ENCODE measurements around the gene PIN1. TPM values are rescaled to one million over a fixed set of nuclear protein-coding genes. Genes with fewer than 3 reads are reported as not detected.
A peak's percentile ranks its signal among the peaks of the same experiment; 100 is the strongest.

The PIN1 gene
- polyA plus RNA-seq, 2 donors, result 35.0 to 81.7 TPM

DNA sequence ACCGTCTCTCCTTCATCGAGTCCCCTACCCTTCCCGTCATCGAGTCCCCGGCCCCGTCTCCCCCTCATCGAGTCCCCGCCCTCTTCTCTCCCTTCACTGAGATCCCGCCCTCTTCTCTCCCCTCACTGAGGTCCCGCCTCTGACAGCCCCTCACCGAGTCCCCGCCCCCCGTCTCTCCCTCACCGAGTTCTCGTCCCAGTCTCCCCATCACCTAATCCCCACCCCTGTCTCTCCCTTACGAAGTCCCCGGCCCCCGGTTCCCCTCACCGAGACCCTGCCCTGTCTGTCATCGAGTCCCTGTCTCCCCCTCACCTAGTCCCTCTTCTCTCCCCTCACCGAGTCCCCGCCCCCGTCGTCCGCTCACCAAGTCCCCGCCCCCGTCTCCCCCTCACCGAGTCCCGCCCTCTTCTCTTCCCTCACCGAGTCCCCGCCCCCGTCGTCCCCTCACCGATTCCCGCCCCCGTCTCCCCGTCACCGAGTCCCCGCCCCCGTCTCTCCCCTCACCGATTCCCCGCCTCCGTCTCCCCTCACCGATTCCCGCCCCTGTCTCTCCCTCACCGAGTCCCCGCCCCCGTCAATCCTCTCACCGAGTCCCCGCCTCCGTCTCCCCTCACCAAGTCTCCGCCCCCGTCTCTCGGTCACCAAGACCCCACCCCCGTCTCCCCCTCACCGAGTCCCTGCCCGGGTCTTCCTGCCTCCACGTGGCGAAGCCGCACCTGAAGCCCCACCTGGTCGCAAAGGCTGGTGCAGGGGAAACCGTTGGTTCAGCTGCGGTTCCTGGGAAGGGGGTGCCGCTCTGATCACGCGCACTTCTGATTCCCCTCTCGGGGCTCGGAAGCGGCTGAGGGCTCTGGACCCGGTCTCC lies 42.7 kb upstream of the PIN1 start:
- no peaks in the 10 kb centered on the region for H3K4me1 ChIP-seq (ENCODE audit: control insufficient read depth in 2 of 2, insufficient read depth in 2 of 2, low read length in 1 of 2)
- H3K9me3 ChIP-seq (ENCODE audit: control insufficient read depth in 2 of 2, insufficient read depth in 1 of 2, low read depth in 1 of 2, low read length in 1 of 2), result no peaks in the 10 kb centered on the region
- no peaks in the 10 kb centered on the region for H3K36me3 ChIP-seq (ENCODE audit: control insufficient read depth in 2 of 2, insufficient read depth in 2 of 2, low read length in 1 of 2)
- WGBS, 2 donors, result 3 to 4% methylated on average over 65 to 70 of the region's 70 CpGs
- H3K27ac ChIP-seq (ENCODE audit: low read depth in 2 of 2, low read length in 1 of 2), result peak overlapping the region; percentile 97 to 99
- no peaks in the 10 kb centered on the region for H3K27me3 ChIP-seq (ENCODE audit: control insufficient read depth in 1 of 2, insufficient read depth in 2 of 2, low read length in 2 of 2)
- peak overlapping the region; percentile 66 to 69 for H3K4me3 ChIP-seq (ENCODE audit: low read depth in 1 of 2, low read length in 2 of 2)

DNA sequence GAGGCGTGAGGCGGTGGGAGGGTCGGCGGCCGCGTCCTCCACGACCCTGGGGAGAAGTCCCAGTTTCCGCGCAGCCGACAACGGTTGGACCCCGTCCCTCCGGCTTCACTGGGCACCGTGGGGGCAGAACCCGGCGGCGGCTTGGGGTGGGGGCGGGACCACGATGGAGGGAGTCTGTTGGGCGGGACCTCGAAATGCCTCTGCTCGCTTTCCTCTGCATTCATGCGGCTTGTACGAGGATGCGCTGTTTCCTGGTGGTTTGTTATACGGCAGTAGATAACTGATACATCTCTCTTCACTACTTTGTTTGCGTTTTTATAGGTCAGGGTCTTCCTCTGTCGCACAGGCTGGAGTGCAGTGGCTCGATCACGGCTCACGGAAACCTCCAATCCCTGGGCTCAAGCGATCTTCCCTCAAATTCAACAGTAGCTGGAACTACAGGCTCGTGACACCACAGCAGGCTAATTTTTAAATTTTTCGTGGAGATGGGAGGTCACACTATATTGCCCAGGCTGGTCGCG lies 42.0 kb upstream of the PIN1 start:
- H3K4me1 ChIP-seq (ENCODE audit: control insufficient read depth in 2 of 2, insufficient read depth in 2 of 2, low read length in 1 of 2), result no peaks in the 10 kb centered on the region
- 16 to 19% methylated on average over 36 of the region's 36 CpGs for WGBS, 2 donors

DNA sequence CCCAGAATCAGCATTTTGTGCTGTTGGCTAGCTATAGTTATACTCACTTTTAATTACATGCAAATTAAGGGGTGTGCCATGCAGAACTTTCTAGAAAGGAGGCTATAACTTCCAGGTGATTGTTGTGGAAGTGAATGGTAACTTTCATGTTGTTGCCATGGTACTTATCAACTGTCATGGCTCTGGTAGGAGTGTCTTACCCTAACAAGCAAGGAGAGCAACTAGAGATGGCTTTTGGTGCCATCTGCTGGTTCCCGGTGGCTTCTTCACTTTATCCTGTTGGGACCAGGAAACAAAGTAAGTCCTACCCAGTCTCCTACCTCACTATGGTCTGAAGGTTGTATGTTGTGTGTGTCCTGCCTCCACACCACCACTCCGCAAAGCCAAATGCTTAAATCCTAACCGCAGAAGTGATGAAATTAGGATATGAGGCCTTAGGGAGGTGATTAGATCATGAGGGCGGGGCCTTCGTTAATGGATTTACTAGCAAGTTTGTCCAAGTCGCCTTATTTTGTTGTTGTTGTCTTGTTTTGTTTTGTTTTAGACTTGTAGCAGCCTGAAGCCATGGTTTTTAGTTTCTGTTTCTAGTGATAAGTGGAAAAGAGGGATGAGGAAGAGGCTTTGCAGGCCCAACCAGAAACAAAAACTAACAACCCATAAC lies 38.9 kb upstream of the PIN1 start:
- Histone ChIP-seq H3K36me3 (ENCODE audit: control insufficient read depth in 2 of 2, insufficient read depth in 2 of 2, low read length in 1 of 2) (no peaks in the 10 kb centered on the region), H3K4me1 (ENCODE audit: control insufficient read depth in 2 of 2, insufficient read depth in 2 of 2, low read length in 1 of 2) (no peaks in the 10 kb centered on the region), H3K4me3 (ENCODE audit: low read depth in 1 of 2, low read length in 2 of 2) (no peak overlapping the region), H3K27ac (ENCODE audit: low read depth in 2 of 2, low read length in 1 of 2) (peak overlapping the region; percentile 51 to 73), H3K9me3 (ENCODE audit: control insufficient read depth in 2 of 2, insufficient read depth in 1 of 2, low read depth in 1 of 2, low read length in 1 of 2) (no peaks in the 10 kb centered on the region), H3K27me3 (ENCODE audit: control insufficient read depth in 1 of 2, insufficient read depth in 2 of 2, low read length in 2 of 2) (no peaks in the 10 kb centered on the region)
- 41 to 47% methylated on average over 6 of the region's 6 CpGs for WGBS, 2 donors

More for the DNA sequence above, 42.0 kb upstream of the PIN1 start:
- peak overlapping the region; percentile 66 to 69 for H3K4me3 ChIP-seq (ENCODE audit: low read depth in 1 of 2, low read length in 2 of 2)
- H3K27me3 ChIP-seq (ENCODE audit: control insufficient read depth in 1 of 2, insufficient read depth in 2 of 2, low read length in 2 of 2), result no peaks in the 10 kb centered on the region
- no peaks in the 10 kb centered on the region for H3K36me3 ChIP-seq (ENCODE audit: control insufficient read depth in 2 of 2, insufficient read depth in 2 of 2, low read length in 1 of 2)
- H3K27ac ChIP-seq (ENCODE audit: low read depth in 2 of 2, low read length in 1 of 2), result peak overlapping the region; percentile 91 to 97
- H3K9me3 ChIP-seq (ENCODE audit: control insufficient read depth in 2 of 2, insufficient read depth in 1 of 2, low read depth in 1 of 2, low read length in 1 of 2), result no peaks in the 10 kb centered on the region

DNA sequence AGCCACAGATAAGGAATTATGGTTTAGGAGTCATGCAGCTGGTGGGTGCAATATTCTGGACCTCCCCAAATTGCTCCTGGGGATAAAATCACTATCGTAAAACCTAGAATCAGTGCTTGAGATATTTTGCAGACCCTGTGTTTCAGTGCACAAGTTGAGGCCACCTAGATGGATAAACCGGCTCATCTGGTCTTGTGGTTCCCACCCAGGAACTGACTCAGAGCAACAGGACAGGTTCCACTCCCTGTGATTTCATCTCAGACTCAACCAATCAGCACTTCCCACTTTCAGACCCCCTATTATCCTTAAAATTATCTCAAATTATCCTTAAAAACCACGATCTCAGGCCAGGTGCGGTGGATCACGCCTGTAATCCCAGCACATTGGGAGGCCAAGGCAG lies 37.2 kb upstream of the PIN1 start:
- Histone ChIP-seq H3K27ac (ENCODE audit: low read depth in 2 of 2, low read length in 1 of 2) (peak overlapping the region; percentile 58 to 73), H3K9me3 (ENCODE audit: control insufficient read depth in 2 of 2, insufficient read depth in 1 of 2, low read depth in 1 of 2, low read length in 1 of 2) (no peaks in the 10 kb centered on the region), H3K4me1 (ENCODE audit: control insufficient read depth in 2 of 2, insufficient read depth in 2 of 2, low read length in 1 of 2) (no peaks in the 10 kb centered on the region), H3K27me3 (ENCODE audit: control insufficient read depth in 1 of 2, insufficient read depth in 2 of 2, low read length in 2 of 2) (no peaks in the 10 kb centered on the region), H3K36me3 (ENCODE audit: control insufficient read depth in 2 of 2, insufficient read depth in 2 of 2, low read length in 1 of 2) (no peaks in the 10 kb centered on the region), H3K4me3 (ENCODE audit: low read depth in 1 of 2, low read length in 2 of 2) (no peak overlapping the region)
- WGBS, 2 donors, result 70 to 72% methylated on average over 5 of the region's 5 CpGs

DNA sequence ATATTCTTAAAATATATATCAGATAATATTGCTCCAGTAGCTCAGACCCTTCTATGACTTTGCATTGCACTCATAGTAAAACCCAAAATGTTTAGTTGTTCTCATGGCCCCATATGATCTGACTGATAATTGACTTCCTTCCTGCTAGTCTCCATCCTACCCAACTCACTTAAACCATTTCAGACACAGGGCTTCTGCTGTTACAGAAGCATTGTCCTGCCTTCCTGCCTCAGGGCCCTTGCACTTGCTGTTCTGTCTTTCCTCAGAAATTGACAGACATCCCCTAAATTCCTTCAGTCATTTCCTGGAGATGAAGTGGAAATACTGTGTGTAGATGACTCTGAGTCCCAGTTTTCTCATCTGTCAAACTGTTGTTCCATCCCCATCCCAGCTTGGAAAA lies 36.0 kb upstream of the PIN1 start:
- no peaks in the 10 kb centered on the region for H3K27me3 ChIP-seq (ENCODE audit: control insufficient read depth in 1 of 2, insufficient read depth in 2 of 2, low read length in 2 of 2)
- H3K4me3 ChIP-seq (ENCODE audit: low read depth in 1 of 2, low read length in 2 of 2), result no peak overlapping the region
- no peaks in the 10 kb centered on the region for H3K4me1 ChIP-seq (ENCODE audit: control insufficient read depth in 2 of 2, insufficient read depth in 2 of 2, low read length in 1 of 2)
- H3K9me3 ChIP-seq (ENCODE audit: control insufficient read depth in 2 of 2, insufficient read depth in 1 of 2, low read depth in 1 of 2, low read length in 1 of 2), result no peaks in the 10 kb centered on the region
- H3K36me3 ChIP-seq (ENCODE audit: control insufficient read depth in 2 of 2, insufficient read depth in 2 of 2, low read length in 1 of 2), result no peaks in the 10 kb centered on the region
- peak overlapping the region in 1 of 2 donors; percentile 20 for H3K27ac ChIP-seq (ENCODE audit: low read depth in 2 of 2, low read length in 1 of 2)

DNA sequence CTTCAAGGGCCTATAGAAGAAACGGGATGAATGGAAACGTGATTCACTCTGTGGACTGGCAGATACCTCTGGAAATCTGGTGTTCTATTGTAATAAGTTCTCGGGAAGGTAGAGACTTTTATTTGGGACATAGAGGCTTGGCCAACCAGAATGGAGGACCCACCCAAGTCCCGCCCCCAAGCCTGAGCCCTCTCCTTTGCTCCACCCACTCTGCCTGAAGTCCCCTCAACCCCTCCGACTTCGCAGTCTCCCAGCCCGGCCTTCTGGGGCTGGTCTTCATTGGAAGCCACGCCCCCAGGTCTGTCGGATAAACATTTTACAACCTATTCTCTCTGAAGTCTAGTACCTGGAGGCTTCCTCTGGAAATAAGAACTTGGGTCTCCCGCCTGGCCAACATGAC lies 33.1 kb upstream of the PIN1 start:
- Histone ChIP-seq H3K36me3 (ENCODE audit: control insufficient read depth in 2 of 2, insufficient read depth in 2 of 2, low read length in 1 of 2) (peaks cover 0 to 3% of the 10 kb centered on the region in 2 donors), H3K4me1 (ENCODE audit: control insufficient read depth in 2 of 2, insufficient read depth in 2 of 2, low read length in 1 of 2) (no peaks in the 10 kb centered on the region), H3K27me3 (ENCODE audit: control insufficient read depth in 1 of 2, insufficient read depth in 2 of 2, low read length in 2 of 2) (no peaks in the 10 kb centered on the region), H3K4me3 (ENCODE audit: low read depth in 1 of 2, low read length in 2 of 2) (no peak overlapping the region), H3K27ac (ENCODE audit: low read depth in 2 of 2, low read length in 1 of 2) (no peak overlapping the region), H3K9me3 (ENCODE audit: control insufficient read depth in 2 of 2, insufficient read depth in 1 of 2, low read depth in 1 of 2, low read length in 1 of 2) (no peaks in the 10 kb centered on the region)
- WGBS, 2 donors, result 89 to 95% methylated on average over 10 of the region's 10 CpGs

DNA sequence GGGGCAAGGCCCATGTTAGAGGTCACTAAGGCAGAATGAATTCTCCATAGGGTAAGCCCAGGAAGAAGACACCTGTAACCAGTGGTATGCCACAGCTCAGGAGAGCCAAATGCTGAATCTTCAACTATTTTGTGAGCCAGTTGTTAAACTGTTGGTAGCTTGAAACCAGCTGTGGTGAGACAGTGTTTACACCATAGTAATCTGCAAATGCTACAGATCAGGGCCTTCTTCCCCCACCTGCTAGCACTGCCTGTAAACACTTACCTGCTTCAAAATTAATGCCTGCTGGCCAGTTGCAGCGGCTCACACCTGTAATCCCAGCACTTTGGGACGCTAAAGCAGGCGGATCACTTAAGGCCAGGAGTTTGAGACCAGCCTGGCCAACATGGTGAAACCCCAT lies 28.3 kb upstream of the PIN1 start:
- no peak overlapping the region for H3K27ac ChIP-seq (ENCODE audit: low read depth in 2 of 2, low read length in 1 of 2)
- H3K4me1 ChIP-seq (ENCODE audit: control insufficient read depth in 2 of 2, insufficient read depth in 2 of 2, low read length in 1 of 2), result no peaks in the 10 kb centered on the region
- 91% methylated on average over 3 of the region's 3 CpGs for whole genome bisulfite sequencing, 2 donors
- peaks cover 26 to 27% of the 10 kb centered on the region in 2 donors for H3K36me3 ChIP-seq (ENCODE audit: control insufficient read depth in 2 of 2, insufficient read depth in 2 of 2, low read length in 1 of 2)
- no peaks in the 10 kb centered on the region for H3K27me3 ChIP-seq (ENCODE audit: control insufficient read depth in 1 of 2, insufficient read depth in 2 of 2, low read length in 2 of 2)
- H3K9me3 ChIP-seq (ENCODE audit: control insufficient read depth in 2 of 2, insufficient read depth in 1 of 2, low read depth in 1 of 2, low read length in 1 of 2), result no peaks in the 10 kb centered on the region
- no peak overlapping the region for H3K4me3 ChIP-seq (ENCODE audit: low read depth in 1 of 2, low read length in 2 of 2)

DNA sequence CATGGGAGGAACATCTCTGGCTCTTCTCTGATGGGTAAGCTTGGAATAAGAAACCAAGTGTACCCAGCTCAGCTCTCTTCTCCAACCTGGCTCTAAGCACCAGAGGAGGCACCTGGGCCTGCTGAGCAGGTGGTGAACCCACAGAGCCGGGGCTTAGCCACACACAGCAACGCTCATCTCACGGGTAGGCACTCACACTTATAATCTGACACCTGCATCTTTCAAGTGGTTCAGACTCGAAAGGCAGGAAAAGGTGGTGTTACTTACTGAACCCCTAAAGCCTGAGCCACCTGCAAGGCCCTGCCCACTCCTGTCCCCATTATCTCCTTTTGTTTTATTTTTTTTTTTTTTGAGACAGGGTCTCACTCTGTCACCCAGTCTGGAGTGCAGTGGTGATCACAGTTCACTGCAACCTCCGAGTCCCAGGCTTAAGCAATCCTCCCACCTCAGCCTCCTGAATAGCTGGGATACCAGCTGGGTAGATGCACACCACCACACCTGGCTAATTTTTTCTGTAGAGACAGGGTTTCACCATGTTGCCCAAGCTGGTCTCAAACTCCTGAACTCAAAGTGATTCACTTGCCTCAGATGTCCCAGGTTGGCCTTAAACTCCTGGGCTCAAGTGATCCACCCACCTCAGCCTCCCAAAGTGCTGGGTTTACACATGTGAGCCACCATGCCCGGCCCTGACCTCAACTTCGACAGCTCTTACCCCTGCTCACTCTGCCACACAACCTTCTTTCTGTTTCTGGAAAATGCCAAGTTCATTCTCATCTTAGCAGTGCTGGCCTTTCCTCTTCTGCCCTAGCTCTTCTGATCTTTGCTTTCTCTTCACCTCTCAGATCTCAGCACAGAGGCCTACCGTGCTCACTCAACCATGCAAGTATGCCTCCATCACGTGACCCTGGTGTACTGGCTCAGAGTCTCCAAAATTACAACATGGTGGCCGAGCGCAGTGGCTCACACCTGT lies 26.0 kb upstream of the PIN1 start:
- 86 to 88% methylated on average over 11 of the region's 11 CpGs for WGBS, 2 donors
- no peak overlapping the region for H3K4me3 ChIP-seq (ENCODE audit: low read depth in 1 of 2, low read length in 2 of 2)
- H3K9me3 ChIP-seq (ENCODE audit: control insufficient read depth in 2 of 2, insufficient read depth in 1 of 2, low read depth in 1 of 2, low read length in 1 of 2), result no peaks in the 10 kb centered on the region
- H3K4me1 ChIP-seq (ENCODE audit: control insufficient read depth in 2 of 2, insufficient read depth in 2 of 2, low read length in 1 of 2), result no peaks in the 10 kb centered on the region
- no peaks in the 10 kb centered on the region for H3K27me3 ChIP-seq (ENCODE audit: control insufficient read depth in 1 of 2, insufficient read depth in 2 of 2, low read length in 2 of 2)
- peaks cover 27% of the 10 kb centered on the region in 2 donors for H3K36me3 ChIP-seq (ENCODE audit: control insufficient read depth in 2 of 2, insufficient read depth in 2 of 2, low read length in 1 of 2)
- no peak overlapping the region for H3K27ac ChIP-seq (ENCODE audit: low read depth in 2 of 2, low read length in 1 of 2)

DNA sequence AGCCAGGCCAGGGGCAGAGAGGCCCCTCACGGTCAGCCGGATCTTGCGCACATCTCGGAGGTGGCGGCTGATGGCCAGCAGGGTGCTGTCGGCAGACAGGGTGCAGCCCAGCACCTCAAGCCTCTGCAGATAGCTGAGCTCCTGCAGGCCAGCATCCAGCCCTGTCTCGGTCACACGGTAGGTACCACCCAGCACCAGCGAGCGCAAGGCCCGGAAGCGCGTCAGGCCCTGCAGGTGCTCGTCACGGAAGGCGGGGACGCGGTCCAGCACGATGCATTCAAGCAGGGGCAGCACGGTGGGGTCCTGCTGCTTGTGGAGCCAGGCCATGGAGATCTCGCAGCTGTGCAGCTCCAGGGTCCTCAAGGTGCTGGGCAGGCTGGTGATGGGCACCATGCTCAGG lies 24.0 kb upstream of the PIN1 start:
- Histone ChIP-seq H3K27me3 (ENCODE audit: control insufficient read depth in 1 of 2, insufficient read depth in 2 of 2, low read length in 2 of 2) (no peaks in the 10 kb centered on the region), H3K27ac (ENCODE audit: low read depth in 2 of 2, low read length in 1 of 2) (no peak overlapping the region), H3K4me1 (ENCODE audit: control insufficient read depth in 2 of 2, insufficient read depth in 2 of 2, low read length in 1 of 2) (no peaks in the 10 kb centered on the region), H3K9me3 (ENCODE audit: control insufficient read depth in 2 of 2, insufficient read depth in 1 of 2, low read depth in 1 of 2, low read length in 1 of 2) (no peaks in the 10 kb centered on the region), H3K4me3 (ENCODE audit: low read depth in 1 of 2, low read length in 2 of 2) (no peak overlapping the region), H3K36me3 (ENCODE audit: control insufficient read depth in 2 of 2, insufficient read depth in 2 of 2, low read length in 1 of 2) (peaks cover 25 to 27% of the 10 kb centered on the region in 2 donors)
- 97 to 98% methylated on average over 19 to 21 of the region's 21 CpGs for WGBS, 2 donors

Measured in esophagus (tissue), 2 donors.